Epithelial cell of prostate (primary cell): ENCODE results near the gene LGALS7B.
"Not testable (repeated sequence)": the region's sequence is repeated elsewhere in the genome, so short reads cannot be mapped to it uniquely, and the experiment has no call there.

ENCODE experiments used
- DNase-seq: peaks from one replicate; pipeline ENCODE4 v3.0.0-alpha.2; 2011; ENCODE audit warnings: low read depth, low spot score
- H3K27ac ChIP-seq: fragments of 450-650 bp; 2 replicates; pipeline ENCODE4 v1.5.1; 2017; ENCODE audit warnings: mild to moderate bottlenecking

LGALS7B gene

DNA sequence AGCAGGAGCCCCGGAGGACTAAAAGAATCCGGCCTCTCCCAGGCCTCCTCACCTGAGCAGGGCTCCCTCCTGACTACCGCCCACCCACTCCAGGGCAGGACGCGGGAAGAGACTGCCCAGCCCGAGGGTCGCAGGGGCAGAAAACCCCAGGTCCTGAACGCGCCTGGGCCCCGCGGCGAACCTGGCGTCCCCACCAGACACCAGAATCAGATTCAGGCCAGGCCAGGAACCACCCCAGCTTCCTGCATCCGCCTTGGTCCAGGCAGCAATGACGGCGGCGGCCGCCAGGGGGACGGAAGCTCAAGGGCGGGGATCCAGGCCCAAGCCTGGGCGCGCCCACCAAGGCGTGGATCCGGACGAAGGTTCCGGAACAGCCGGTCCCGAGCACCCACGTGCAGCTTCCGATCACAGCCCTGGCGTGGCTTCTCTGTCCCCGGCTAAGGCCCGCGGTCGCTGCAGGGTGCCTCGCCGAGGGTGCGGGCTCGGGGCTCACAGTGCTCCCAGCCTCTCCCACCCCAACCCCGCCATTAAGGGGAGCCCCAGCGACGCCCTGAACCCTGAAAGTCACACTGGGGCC lies 19.3 kb upstream of the LGALS7B start:
- H3K27ac ChIP-seq = peak overlapping the region; percentile 24
- no peak for DNase-seq

DNA sequence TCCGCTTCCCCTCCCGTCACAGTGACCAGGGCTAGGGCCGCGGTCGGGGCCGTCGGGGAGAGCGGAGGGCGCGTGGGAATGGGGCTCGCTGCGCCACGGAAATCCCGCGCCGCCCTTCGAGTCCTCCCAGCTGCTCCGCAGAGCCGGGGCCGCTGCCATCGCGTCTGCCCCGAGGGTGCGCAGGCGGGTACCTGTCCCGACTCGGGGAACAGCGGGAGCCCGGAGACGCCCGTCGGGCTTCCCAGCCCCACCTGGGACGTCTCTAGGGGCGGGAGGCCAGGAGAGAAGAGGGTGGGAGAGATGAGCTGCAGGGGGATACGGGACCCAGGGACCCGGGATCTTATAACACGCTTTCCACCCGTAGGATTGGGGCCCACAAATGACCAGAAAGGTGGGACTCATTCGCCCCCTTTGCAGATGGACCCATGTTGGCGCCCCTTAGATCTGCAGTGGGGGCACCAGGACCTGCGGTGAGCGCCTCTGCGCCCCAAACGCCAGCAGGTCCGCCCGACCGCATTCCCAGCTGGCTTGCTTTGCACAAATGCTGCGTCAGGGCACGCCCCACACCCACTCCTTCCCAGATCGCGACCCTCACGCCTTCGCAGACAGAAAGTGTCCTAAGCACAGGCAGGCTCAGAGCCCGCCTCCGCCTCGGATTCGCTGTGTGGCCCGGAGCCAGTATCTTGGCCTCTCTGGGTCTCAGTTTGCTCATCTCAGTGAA lies 18.6 kb upstream of the LGALS7B start:
- peak overlapping the region; percentile 24 for H3K27ac ChIP-seq
- not testable (repeated sequence) for DNase-seq

DNA sequence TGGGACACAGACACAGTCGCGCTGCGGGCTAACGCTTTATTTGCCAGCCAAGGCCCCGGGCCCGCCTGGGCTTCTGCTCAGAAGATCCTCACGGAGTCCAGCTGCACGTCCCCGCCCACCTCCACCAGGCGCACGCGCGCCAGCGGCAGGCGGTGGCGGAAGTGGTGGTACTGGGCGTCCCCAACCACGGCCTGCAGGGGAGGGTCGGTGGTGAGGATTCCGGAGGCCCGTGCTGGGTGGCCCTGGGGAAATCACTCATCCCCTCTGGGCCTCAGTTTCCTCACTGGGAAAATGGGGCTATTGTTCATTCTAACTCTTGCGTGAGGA lies 18.1 kb upstream of the LGALS7B start:
- H3K27ac ChIP-seq, DNase-seq: not testable (repeated sequence)

DNA sequence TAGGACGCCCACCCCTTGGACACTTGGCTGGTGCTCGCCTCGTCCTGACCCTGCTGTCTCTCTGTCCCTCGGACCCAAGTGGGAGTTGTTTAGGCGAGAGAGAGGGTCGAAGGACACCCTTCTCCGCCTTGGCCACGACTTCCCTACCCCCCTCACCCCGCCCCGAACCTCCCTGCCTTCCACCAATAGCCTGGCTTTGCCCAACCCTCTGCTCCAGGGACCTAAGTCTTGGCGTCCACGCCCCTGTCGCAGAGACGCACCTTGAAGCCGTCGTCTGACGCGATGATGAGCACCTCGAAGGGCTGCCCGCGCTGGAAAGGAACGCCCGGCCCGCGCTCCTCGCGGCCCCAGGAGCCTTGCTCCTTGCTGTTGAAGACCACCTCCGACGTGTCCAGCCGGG lies 17.4 kb upstream of the LGALS7B start:
- DNase-seq, H3K27ac ChIP-seq: not testable (repeated sequence)

DNA sequence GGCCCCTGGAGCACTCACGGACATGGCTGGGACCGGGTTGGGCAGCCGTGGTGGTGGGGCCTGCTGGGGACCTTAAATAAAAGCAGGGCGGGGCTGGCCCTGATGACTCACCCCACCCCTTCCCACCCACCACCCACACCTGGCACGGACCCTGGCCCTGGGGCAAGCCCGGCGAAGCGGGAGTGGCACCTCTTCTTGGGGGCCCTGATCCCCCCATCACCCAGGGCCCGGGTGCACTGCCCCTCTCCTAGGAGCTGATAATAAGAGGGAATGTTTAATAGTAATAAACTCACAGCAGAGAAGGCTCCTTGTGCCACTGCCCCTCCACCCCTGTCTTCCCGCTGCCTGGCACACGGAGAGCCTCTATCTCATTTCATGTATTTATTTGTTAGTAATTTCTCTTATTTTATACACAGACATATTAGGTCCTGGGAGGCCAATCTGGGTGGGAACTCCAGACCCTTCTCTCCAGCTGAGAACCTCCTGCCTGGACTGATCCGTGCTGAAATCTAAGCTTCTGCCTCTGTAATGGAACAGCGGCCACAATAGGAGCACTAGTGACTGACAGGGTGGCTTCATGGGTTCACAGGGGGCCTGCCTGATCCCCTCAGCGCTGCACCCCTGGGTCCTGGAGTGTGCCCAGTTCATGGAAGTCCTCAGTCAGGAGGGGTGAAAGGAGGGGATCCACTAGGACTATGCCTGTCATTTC lies 15.4 kb upstream of the LGALS7B start, which contains the start of gene LGALS7:
TSS of gene LGALS7 (minus strand) at position 49 of the 709 bp plus-strand sequence. CDS start at position 24, 25 bp downstream.
- no peak within 1 kb of the TSS for H3K27ac ChIP-seq
- DNase-seq = no peak

DNA sequence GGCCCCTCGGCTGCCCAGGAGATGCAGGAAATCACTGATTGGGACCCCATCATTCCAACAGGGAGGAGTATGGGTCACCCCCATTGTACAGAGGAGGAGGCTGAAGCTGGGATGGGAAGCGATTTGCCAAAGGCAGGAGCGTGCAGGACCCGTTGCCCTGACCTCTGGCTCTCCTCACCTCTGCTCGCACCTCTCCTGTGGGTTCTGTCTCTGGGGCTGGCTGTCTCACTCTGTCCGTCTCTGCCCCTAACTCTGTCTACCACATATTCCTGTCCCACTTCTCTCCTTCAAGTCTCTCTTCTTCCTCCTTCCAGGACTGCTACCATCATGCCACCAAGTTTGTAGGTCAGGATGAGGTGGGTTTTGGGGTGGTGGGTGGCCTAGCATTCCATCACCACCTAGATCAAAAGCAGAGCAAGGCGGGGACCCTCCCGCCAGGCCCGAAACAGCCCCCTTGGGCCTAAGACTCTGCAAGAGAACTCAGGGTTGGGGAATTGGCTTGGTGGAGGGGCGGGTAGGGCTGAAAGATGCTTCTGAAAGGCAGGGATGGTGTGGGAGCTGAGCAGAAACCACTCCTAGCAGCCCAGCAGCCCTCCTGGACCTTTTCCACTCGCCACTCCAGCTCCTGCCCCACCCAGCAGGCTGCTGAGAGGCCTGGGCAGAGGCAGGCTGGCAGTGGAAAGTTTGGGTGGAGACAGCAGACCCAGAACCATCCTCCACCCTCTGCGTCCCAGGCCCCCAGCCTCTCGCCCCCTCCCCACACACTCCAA lies 14.6 kb upstream of the LGALS7B start:
- DNase-seq = no peak
- H3K27ac ChIP-seq = peak overlapping the region; percentile 66

DNA sequence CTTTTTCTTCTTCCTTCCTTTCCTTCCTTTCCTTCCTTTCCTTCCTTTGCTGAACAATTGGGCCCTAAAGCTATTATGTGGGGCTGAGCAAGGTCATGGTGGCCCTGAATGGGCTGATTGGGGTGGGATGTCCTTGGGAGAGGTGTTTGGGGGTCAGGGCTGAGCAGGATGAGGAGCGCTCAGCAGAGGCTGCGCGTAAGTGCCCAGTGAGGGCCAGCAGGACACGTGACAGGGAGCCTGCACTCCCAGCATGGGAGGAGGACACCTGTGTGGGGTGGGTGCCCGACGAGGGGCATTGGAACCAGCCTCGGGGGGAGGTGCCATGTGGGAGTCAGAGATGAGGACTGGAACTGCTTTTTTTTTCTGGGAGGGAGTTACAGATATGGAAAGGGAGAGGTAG lies 10.3 kb upstream of the LGALS7B start:
- no peak for DNase-seq
- no peak overlapping the region for H3K27ac ChIP-seq

DNA sequence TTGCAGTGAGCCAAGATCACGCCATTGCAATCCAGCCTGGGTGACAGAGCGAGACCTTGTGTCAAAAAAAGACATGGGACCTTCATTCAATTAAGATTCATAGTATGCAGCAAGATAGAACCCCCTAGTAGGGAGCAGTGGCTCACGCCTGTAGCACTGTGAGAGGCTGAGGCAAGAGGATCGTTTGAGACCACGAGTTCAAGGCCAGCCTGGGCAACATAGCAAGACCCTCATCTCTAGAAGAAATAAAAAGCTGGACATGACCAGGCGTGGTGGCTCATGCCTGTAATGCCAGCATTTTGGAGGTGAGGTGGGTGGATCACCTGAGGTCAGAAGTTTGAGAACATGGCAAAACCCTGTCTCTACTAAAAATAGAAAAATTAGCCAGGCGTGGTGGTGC lies 8.6 kb upstream of the LGALS7B start:
- no peak overlapping the region for H3K27ac ChIP-seq

DNA sequence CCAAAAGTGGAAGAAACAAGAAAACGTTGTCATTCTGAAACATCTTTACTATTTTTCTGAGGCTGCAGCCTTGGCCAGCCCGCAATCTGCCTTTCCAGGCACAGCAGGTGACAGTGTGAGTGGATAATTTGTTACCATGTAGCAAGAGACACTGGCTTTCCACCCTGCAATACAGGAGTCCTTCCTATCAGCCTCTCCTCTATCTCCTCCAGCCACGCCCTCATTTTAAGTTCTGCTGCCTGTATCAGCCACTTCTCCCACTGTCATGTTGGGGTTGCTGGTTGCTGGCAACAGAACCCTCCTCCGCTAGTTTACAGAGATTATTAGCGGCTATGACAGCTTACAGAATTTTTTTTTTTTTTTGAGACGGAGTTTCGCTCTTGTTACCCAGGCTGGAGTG lies 7.9 kb upstream of the LGALS7B start:
- DNase-seq = no peak
- no peak overlapping the region for H3K27ac ChIP-seq

More for the DNA sequence above, 8.6 kb upstream of the LGALS7B start:
- DNase-seq = no peak

DNA sequence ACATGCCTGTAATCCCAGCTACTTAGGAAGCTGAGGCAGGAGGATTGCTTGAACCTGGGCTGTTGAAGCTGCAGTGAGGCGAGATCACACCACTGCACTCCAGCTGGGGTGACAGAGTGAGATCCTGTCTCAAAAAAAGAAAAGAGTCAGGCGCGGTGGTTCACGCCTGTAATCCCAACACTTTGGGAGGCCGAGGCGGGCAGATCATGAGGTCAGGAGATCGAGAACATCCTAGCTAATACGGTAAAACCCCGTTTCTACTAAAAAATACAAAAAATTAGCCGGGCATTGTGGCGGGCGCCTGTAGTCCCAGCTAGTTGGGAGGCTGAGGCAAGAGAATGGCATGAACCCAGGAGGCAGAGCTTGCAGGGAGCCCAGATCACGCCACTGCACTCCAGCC lies 6.8 kb upstream of the LGALS7B start:
- not testable (repeated sequence) for H3K27ac ChIP-seq, DNase-seq

DNA sequence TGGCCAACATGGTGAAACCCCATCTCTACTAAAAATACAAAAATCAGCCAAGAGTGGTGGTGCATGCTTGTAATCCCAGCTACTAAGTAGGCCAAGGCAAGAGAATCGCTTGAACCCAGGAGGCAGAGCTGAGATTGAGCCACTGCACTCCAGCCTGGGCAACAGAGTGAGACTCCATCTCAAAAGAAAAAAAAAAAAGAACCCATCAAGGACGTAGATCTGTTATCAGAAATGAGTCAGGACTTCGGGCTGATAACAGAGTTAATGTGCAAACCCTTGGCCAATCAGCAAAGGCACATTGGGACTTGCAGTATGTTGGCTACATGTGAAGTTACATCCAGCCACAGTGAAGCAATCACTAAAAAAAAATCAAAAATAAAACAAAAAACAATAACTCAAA lies 4.8 kb upstream of the LGALS7B start:
- DNase-seq = no peak
- no peak overlapping the region for H3K27ac ChIP-seq

DNA sequence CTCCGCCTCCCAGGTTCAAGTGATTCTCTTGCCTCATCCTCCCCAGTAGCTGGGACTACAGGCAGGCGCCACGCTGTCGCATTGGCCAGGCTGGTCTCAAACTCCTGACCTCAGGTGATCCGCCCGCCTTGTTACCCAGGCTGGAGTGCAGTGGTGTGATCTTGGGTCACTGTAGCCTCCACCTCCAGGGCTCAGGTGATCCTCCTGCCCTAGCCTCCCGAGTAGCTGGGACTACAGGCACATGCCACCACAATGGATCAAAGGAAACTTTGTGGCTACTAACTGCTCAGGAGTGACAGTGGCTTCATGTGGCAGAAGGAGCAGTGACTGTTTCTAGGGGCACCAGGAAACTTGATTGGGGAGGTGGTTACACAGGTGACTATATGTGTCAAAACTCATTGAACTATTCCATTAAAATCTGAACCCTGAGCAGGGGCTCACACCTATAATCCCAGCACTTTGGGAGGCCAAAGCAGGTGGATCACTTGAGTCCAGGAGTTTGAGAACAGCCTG lies 3.8 kb upstream of the LGALS7B start:
- DNase-seq = no peak
- no peak overlapping the region for H3K27ac ChIP-seq

DNA sequence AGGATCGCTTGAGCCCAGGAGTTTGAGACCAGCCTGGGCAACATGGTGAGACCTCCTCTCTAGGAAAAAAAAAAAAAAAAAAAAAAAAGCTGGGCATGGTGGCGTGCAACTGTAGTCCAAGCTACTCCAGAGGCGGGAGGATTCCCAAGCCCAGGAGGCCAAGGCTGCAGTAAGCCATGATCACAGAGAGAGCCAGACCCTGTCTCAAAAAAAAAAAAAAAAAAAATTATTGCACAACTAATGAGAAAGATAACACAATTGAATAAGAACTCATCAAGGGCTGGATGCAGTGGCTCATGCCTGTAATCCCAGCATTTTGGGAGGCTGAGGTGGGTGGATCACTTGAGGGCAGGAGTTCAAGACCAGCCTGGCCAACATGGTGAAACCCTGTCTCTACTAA lies 2.9 kb upstream of the LGALS7B start:
- not testable (repeated sequence) for DNase-seq, H3K27ac ChIP-seq

DNA sequence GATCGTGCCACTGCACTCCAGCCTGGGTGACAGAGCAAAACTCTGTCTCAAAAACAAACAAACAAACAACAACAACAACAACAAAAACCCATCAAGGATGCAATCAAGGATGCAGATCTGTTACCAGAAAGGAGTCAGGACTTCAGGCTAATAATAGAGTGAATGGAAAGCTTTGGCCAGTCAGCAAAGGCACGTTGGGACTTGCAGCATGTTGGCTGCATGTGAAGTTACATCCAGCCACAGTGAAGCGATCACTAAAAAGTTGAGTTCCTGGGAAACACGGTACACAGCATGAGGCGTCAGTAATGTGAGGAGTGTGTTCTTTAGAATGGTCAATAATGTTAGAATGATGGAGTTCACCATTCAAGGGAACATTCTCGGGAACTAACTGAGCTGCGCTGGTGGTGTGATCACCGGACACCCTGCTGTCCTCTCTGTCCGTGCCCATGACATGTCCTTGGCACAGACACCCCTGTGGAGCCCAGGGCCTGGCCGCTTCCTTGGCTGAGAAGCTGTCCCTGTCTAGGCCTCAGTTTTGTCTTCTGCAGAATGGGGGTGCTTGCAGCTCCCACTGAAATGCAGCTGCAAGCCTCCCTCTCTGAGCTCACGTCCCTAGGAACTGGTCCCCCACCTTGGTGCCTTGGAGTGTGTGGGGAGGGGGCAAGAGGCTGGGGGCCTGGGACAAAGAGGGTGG lies 2.3 kb upstream of the LGALS7B start:
- DNase-seq = peak; percentile 27
- peak overlapping the region; percentile 22 for H3K27ac ChIP-seq

DNA sequence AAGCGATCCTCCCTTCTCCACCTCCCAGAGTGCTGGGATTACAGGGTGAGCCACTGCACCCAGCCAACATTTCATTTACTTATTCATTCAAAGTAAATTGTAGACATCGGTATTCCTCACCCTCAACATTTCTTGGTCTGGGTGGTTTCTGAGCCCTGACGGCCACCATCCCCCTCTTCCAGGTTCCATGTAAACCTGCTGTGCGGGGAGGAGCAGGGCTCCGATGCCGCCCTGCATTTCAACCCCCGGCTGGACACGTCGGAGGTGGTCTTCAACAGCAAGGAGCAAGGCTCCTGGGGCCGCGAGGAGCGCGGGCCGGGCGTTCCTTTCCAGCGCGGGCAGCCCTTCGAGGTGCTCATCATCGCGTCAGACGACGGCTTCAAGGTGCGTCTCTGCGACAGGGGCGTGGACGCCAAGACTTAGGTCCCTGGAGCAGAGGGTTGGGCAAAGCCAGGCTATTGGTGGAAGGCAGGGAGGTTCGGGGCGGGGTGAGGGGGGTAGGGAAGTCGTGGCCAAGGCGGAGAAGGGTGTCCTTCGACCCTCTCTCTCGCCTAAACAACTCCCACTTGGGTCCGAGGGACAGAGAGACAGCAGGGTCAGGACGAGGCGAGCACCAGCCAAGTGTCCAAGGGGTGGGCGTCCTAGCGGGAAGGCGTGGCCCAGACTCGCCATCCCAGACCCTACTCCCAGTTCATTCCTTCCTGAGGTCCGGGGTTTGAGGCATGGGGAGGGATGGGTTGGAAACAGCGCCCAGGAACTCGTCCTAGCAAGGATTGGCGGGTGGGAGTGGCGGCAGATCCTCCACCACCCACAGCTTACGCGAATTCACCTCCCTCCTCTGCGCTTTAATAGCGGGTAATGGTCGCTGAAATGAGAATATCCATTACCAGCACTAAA lies 1.8 kb downstream of the LGALS7B start:
- DNase-seq, H3K27ac ChIP-seq: not testable (repeated sequence)

DNA sequence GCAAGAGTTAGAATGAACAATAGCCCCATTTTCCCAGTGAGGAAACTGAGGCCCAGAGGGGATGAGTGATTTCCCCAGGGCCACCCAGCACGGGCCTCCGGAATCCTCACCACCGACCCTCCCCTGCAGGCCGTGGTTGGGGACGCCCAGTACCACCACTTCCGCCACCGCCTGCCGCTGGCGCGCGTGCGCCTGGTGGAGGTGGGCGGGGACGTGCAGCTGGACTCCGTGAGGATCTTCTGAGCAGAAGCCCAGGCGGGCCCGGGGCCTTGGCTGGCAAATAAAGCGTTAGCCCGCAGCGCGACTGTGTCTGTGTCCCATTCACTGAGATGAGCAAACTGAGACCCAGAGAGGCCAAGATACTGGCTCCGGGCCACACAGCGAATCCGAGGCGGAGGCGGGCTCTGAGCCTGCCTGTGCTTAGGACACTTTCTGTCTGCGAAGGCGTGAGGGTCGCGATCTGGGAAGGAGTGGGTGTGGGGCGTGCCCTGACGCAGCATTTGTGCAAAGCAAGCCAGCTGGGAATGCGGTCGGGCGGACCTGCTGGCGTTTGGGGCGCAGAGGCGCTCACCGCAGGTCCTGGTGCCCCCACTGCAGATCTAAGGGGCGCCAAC lies 2.6 kb downstream of the LGALS7B start:
- not testable (repeated sequence) for DNase-seq, H3K27ac ChIP-seq

DNA sequence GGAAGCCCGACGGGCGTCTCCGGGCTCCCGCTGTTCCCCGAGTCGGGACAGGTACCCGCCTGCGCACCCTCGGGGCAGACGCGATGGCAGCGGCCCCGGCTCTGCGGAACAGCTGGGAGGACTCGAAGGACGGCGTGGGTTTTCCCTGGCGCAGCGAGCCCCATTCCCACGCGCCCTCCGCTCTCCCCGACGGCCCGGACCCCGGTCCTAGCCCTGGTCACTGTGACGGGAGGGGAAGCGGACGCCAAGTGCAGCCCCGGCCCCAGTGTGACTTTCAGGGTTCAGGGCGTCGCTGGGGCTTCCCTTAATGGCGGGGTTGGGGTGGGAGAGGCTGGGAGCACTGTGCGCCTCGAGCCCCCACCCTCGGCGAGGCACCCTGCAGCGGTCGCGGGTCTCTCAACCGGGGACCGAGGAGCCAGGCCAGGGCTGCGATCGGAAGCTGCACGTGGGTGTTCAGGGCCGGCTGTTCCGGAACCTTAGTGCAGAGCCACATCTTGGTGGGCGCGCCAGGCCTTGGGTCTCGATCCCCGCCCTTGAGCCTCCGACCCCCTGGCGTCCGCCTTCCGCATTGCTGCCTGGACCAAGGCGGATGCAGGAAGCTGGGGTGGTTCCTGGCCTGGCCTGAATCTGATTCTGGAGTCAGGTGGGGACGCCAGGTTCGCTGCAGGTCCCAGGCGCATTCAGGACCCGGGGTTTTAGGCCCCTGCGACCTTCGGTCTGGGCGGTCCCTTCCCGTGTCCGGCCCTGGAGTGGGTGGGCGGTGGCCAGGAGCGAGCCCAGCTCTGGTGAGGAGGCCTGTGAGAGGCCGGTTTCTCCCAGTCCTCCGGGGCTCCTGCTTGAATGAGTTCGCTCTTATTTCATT lies 3.5 kb downstream of the LGALS7B start:
- peak overlapping the region; percentile 97 for H3K27ac ChIP-seq
- DNase-seq = no peak

DNA sequence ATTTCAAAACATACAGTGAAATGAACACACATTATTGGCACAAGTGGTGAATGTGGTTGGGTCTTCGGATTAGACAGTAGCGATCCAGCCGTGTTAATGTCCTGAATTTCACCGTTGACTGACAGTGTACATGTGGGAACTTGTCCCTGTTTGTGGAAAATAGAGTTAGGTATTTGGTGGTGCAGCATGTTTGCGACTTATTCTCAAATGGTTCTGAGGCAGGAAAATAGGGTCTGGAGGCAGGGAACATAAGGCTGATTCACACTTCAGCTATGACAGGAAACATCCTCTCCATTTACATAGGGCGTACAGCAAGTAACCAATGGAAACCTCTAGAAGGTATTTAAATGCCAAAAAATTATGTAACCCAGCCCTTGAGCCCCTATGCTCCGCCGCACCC lies 4.2 kb downstream of the LGALS7B start:
- H3K27ac ChIP-seq = peak overlapping the region; percentile 97
- peak; percentile 51 for DNase-seq
